ENCODE data around the gene COX7B2.

Gene COX7B2

GRCh38 chr4:46950826-46951225 is 41.8 kb upstream of the COX7B2 start:
- no peak for TF ChIP-seq ISL1 (CRISPR knock-in tag; IDR thresholded peaks at IDR 0.05)
- TF ChIP-seq ZNF8 (CRISPR knock-in tag; IDR thresholded peaks at IDR 0.05): no peak
- no peak for TF ChIP-seq ZC3H10 (CRISPR knock-in tag; IDR thresholded peaks at IDR 0.05)
- ATAC-seq: no peak

GRCh38 chr4:46949822-46950221 is 40.8 kb upstream of the COX7B2 start:
- no peak for TF ChIP-seq TCF4 (CRISPR knock-in tag; IDR thresholded peaks at IDR 0.05; ENCODE audit: borderline replicate concordance)
- TF ChIP-seq POU6F1 (CRISPR knock-in tag; IDR thresholded peaks at IDR 0.05; ENCODE audit: borderline replicate concordance, low read depth): no peak
- TF ChIP-seq SNAI2 (CRISPR knock-in tag; IDR thresholded peaks at IDR 0.05): no peak
- TF ChIP-seq ISL1 (CRISPR knock-in tag; IDR thresholded peaks at IDR 0.05): no peak
- TF ChIP-seq CREB5 (CRISPR knock-in tag; IDR thresholded peaks at IDR 0.05; ENCODE audit: low read depth): no peak
- TF ChIP-seq ZFP30 (CRISPR knock-in tag; IDR thresholded peaks at IDR 0.05): no peak
- no peak for TF ChIP-seq PATZ1 (CRISPR knock-in tag; IDR thresholded peaks at IDR 0.05; ENCODE audit: borderline replicate concordance)
- TF ChIP-seq ZNF70 (CRISPR knock-in tag; IDR thresholded peaks at IDR 0.05): no peak
- no peak for TF ChIP-seq BACH2 (CRISPR knock-in tag; IDR thresholded peaks at IDR 0.05; ENCODE audit: borderline replicate concordance)
- TF ChIP-seq ARNTL (CRISPR knock-in tag; IDR thresholded peaks at IDR 0.05; ENCODE audit: borderline replicate concordance, low read depth): no peak
- TF ChIP-seq OSR1 (CRISPR knock-in tag; IDR thresholded peaks at IDR 0.05): no peak
- ATAC-seq: no peak

- TF ChIP-seq TCF4 (CRISPR knock-in tag; IDR thresholded peaks at IDR 0.05; ENCODE audit: borderline replicate concordance) (no peak), PATZ1 (CRISPR knock-in tag; IDR thresholded peaks at IDR 0.05; ENCODE audit: borderline replicate concordance) (no peak), ISL1 (CRISPR knock-in tag; IDR thresholded peaks at IDR 0.05) (no peak), TSHZ2 (CRISPR knock-in tag; IDR thresholded peaks at IDR 0.05) (no peak), ESRRG (CRISPR knock-in tag; IDR thresholded peaks at IDR 0.05) (no peak), POU6F1 (CRISPR knock-in tag; IDR thresholded peaks at IDR 0.05; ENCODE audit: borderline replicate concordance, low read depth) (no peak), ZNF8 (CRISPR knock-in tag; IDR thresholded peaks at IDR 0.05) (no peak), ZC3H10 (CRISPR knock-in tag; IDR thresholded peaks at IDR 0.05) (no peak), CSDC2 (CRISPR knock-in tag; IDR thresholded peaks at IDR 0.05) (no peak), GLIS3 (CRISPR knock-in tag; IDR thresholded peaks at IDR 0.05) (no peak), SNAI2 (CRISPR knock-in tag; IDR thresholded peaks at IDR 0.05) (no peak), ZNF70 (CRISPR knock-in tag; IDR thresholded peaks at IDR 0.05) (no peak), ZFP30 (CRISPR knock-in tag; IDR thresholded peaks at IDR 0.05) (no peak), OSR1 (CRISPR knock-in tag; IDR thresholded peaks at IDR 0.05) (no peak), PPARA (CRISPR knock-in tag; IDR thresholded peaks at IDR 0.05; ENCODE audit: borderline replicate concordance) (no peak), CREB5 (CRISPR knock-in tag; IDR thresholded peaks at IDR 0.05; ENCODE audit: low read depth) (no peak), CSRNP3 (CRISPR knock-in tag; IDR thresholded peaks at IDR 0.05) (no peak), ZFP3 (CRISPR knock-in tag; IDR thresholded peaks at IDR 0.05) (no peak)
- no peak for ATAC-seq
These were observed 38.5 kb upstream of the COX7B2 start for GRCh38 chr4:46947541-46947940.

Measured in SK-N-SH treated with all-trans-retinoic acid at 6 μM for 48 hours (cell line).